SU-DHL-6 (cell line): Measurements from ENCODE around the gene TPRA1.

Source experiments
- EZH2phosphoT487 ChIP-seq: fragments of 200-600 bp; sonication (generic), shearing (Covaris generic); conservative IDR thresholded peaks from 2 replicates; pipeline ENCODE4 v1.6.1; 2018; ENCODE audit warnings: mild to moderate bottlenecking, antibody characterized with exemption, low read length, moderate library complexity, mixed read lengths
- TF ChIP-seq, protein P1 (sequence below): fragments of 200-600 bp; sonication (generic); IDR thresholded peaks from one replicate; pipeline ENCODE4 v1.5.1; 2017; ENCODE audit warnings: antibody characterized with exemption, mild to moderate bottlenecking, low read length, moderate library complexity; ENCODE audit not compliant: insufficient read depth, poor library complexity, severe bottlenecking

DNA sequence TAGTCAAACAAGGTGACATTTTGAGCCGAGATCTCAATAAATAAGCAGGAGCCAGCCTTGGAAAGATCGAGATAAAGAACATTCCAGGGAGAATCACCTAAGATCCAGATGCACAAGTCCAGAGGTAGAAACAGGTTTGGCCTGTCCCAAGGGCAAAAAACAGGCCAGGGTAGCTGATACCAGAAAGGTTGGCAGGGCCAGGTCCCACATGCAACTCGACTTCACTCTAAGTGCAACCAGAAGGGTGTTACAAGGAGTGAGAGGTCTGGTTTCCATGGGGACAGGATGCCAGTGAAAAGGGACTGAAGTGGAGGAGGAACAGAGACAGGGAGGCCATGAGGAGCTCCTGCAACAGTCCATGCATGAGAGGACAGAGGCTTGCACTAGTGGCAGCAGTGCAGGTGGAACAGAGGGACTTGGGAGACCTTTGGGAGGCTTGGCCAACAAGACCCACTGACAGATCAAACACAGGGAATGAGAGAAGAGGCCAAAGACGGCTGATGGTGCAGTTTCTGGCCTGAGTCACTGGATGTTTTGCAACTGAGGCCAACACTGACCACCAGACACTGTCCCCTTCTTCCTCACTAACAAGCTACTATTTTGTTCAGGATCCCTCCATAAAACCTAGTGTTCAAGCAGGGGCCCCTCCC is 5.2 kb downstream of the TPRA1 start:
- TF ChIP-seq, protein P1, sequence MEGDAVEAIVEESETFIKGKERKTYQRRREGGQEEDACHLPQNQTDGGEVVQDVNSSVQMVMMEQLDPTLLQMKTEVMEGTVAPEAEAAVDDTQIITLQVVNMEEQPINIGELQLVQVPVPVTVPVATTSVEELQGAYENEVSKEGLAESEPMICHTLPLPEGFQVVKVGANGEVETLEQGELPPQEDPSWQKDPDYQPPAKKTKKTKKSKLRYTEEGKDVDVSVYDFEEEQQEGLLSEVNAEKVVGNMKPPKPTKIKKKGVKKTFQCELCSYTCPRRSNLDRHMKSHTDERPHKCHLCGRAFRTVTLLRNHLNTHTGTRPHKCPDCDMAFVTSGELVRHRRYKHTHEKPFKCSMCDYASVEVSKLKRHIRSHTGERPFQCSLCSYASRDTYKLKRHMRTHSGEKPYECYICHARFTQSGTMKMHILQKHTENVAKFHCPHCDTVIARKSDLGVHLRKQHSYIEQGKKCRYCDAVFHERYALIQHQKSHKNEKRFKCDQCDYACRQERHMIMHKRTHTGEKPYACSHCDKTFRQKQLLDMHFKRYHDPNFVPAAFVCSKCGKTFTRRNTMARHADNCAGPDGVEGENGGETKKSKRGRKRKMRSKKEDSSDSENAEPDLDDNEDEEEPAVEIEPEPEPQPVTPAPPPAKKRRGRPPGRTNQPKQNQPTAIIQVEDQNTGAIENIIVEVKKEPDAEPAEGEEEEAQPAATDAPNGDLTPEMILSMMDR, result no peak
- TF ChIP-seq EZH2phosphoT487, result no peak
